HFFc6 (cell line): ENCODE results near the gene SAE1. TPM values are rescaled to one million over a fixed set of nuclear protein-coding genes. Genes with fewer than 3 reads are reported as not detected.

Source experiments
- DNase-seq: peaks from one replicate; pipeline ENCODE4 v3.0.0-alpha.2; 2018
- H3K27ac Mint-ChIP-seq: 2 replicates; pipeline ENCODE4 v1.8.0; 2020; ENCODE audit warnings: mild to moderate bottlenecking, mixed read lengths
- H3K27me3 Mint-ChIP-seq: 2 replicates; pipeline ENCODE4 v1.8.0; 2021; ENCODE audit warnings: mild to moderate bottlenecking, moderate library complexity, mixed read lengths; ENCODE audit not compliant: insufficient read depth
- H3K36me3 Mint-ChIP-seq: 2 replicates; pipeline ENCODE4 v1.8.0; 2021; ENCODE audit warnings: low read depth, mixed read lengths
- H3K4me1 Mint-ChIP-seq: 2 replicates; pipeline ENCODE4 v1.8.0; 2020; ENCODE audit warnings: low read depth, mixed read lengths
- H3K4me3 Mint-ChIP-seq: 2 replicates; pipeline ENCODE4 v1.8.0; 2020; ENCODE audit warnings: mild to moderate bottlenecking, moderate library complexity, mixed read lengths
- H3K9me3 Mint-ChIP-seq: 2 replicates; pipeline ENCODE4 v1.8.0; 2020; ENCODE audit warnings: mild to moderate bottlenecking, mixed read lengths
- CTCF ChIP-seq: fragments of 200-600 bp; sonication (generic); IDR thresholded peaks from 2 replicates; pipeline ENCODE4 v1.5.0; 2021; ENCODE audit warnings: antibody characterized with exemption, mild to moderate bottlenecking
- total RNA-seq, 6 experiments: library from RNA; stranded (reverse); fragmentation: NEBNext Ultra II Directional; extraction: Animal tissue kit (Norgen Biotek cat#: 25700); gene quantifications; 2 replicates in 1 of 6; 3 replicates in 5 of 6; pipeline ENCODE4 v1.2.3, GENCODE V29; 2021

Gene SAE1
- total RNA-seq, 6 experiments from 2014 or later = 158 to 181 (median 175) TPM

GRCh38 chr19:47125669-47125938 lies 5.0 kb upstream of the SAE1 start:
- H3K4me1 Mint-ChIP-seq = peaks cover 35% of the 10 kb centered on the region
- H3K27ac Mint-ChIP-seq = no peak overlapping the region; the same call in 1 of the 2 replicates
- no peak overlapping the region for H3K4me3 Mint-ChIP-seq
- peaks cover 6% of the 10 kb centered on the region for H3K36me3 Mint-ChIP-seq
- peaks cover 5% of the 10 kb centered on the region for H3K9me3 Mint-ChIP-seq
- peaks cover under 1% of the 10 kb centered on the region for H3K27me3 Mint-ChIP-seq
- DNase-seq = no peak
- TF ChIP-seq CTCF = no peak

GRCh38 chr19:47129579-47129978 lies 1.1 kb upstream of the SAE1 start:
- Mint-ChIP-seq H3K27ac (no peak overlapping the region), H3K36me3 (peaks cover 30% of the 10 kb centered on the region), H3K4me1 (peaks cover 41% of the 10 kb centered on the region), H3K9me3 (peaks cover 5% of the 10 kb centered on the region), H3K27me3 (peaks cover 5% of the 10 kb centered on the region), H3K4me3 (no peak overlapping the region)
- DNase-seq = no peak
- no peak for TF ChIP-seq CTCF

GRCh38 chr19:47130120-47130588 lies 481 bp upstream of the SAE1 start:
- peaks cover 5% of the 10 kb centered on the region for H3K27me3 Mint-ChIP-seq
- DNase-seq = no peak
- H3K4me1 Mint-ChIP-seq = peaks cover 42% of the 10 kb centered on the region
- peaks cover 5% of the 10 kb centered on the region for H3K9me3 Mint-ChIP-seq
- peaks cover 30% of the 10 kb centered on the region for H3K36me3 Mint-ChIP-seq
- no peak for TF ChIP-seq CTCF
- H3K27ac Mint-ChIP-seq = peak overlapping the region; percentile 97
- H3K4me3 Mint-ChIP-seq = peak overlapping the region; percentile 97

- H3K4me1 Mint-ChIP-seq = peaks cover 43% of the 10 kb centered on the region
- peak overlapping the region; percentile 97 for H3K27ac Mint-ChIP-seq
- DNase-seq = no peak
- no peak for TF ChIP-seq CTCF
- H3K9me3 Mint-ChIP-seq = peaks cover 5% of the 10 kb centered on the region
- peak overlapping the region; percentile 97 for H3K4me3 Mint-ChIP-seq
- peaks cover 5% of the 10 kb centered on the region for H3K27me3 Mint-ChIP-seq
- H3K36me3 Mint-ChIP-seq = peaks cover 30% of the 10 kb centered on the region
Measured at GRCh38 chr19:47132194-47132852, 1.7 kb downstream of the SAE1 start.

GRCh38 chr19:47133021-47133471 lies 2.4 kb downstream of the SAE1 start:
- H3K4me3 Mint-ChIP-seq = peak overlapping the region; percentile 97
- H3K36me3 Mint-ChIP-seq = peaks cover 30% of the 10 kb centered on the region
- TF ChIP-seq CTCF = no peak
- H3K9me3 Mint-ChIP-seq = peaks cover 5% of the 10 kb centered on the region
- peak overlapping the region; percentile 76 for H3K27ac Mint-ChIP-seq
- H3K27me3 Mint-ChIP-seq = peaks cover 5% of the 10 kb centered on the region
- H3K4me1 Mint-ChIP-seq = peaks cover 43% of the 10 kb centered on the region
- DNase-seq = no peak
